Femur (tissue), 1 donor: ENCODE measurements around the gene RBM4.
A peak's percentile ranks its signal among the peaks of the same experiment; 100 is the strongest.
"Not testable (repeated sequence)": the region's sequence is repeated elsewhere in the genome, so short reads cannot be mapped to it uniquely, and the experiment has no call there.

ENCODE experiments used
- DNase-seq: peaks from one replicate; pipeline ENCODE4 v3.0.0-alpha.2; 2017

The RBM4 gene

DNA sequence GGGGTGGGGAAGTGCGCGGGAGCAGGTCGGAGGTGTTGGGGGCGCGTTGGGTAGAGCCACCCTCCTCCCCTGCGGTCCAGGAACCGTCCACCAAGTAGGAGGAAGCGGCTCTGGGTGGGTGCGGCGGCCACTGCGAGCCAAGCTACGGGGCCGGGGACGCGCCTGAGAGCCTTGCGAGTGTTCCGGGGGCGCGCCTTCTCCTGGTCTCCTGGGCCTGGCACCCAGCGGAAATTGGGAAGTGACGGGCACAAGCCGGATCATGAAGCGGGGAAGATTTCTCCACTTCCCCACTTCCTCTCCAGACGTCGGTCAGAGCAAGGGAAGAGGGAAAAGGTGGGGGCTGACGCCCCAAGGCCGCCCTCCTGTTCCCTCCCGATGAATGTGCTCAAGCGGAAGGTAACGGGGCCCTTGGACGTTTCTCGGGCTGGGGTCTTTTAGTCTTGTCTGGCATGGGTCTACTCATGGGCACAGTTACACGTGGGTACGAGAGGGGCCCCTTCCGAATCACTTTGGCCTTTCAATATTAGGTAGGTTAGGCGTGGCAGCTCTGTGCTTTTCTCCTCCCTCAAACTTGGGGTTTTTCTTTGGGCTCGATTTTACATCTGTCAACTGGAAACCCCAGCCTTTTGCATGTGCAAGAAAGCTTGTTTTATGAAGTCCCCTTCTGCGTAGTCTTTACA, 21.2 kb upstream of the RBM4 start:
- DNase-seq = no peak

DNA sequence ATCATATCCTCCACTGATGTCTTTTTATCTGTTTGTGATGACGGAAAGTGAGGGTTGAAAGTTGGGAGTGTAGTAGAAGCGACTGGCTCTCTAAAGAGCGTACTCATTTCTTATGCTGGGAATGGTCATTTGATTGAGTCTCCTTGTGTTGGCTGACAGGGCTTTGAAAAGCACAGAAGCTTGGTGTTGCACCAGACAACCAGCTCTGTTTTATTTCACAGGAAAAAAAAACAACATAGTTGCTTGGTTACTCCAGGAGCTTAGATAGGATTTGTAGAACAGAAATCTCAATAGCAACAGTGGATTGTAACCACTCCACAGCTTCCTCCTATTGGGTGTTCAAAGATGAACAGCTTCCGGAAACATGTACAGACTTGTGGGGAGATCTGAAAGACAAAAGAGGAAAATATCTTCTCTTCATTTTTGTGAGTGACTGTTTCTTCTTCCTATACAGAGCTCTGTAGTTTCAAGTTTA, 19.4 kb upstream of the RBM4 start:
- DNase-seq = no peak

DNA sequence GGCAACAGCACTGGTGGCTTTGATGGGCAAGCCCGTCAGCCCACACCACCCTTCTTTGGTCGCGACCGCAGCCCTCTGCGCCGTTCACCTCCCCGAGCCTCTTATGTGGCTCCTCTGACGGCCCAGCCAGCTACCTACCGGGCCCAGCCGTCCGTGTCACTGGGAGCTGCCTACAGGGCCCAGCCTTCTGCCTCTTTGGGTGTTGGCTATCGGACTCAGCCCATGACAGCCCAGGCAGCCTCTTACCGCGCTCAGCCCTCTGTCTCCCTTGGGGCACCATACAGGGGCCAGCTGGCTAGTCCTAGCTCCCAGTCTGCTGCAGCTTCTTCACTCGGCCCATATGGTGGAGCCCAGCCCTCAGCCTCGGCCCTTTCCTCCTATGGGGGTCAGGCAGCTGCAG, 14.1 kb upstream of the RBM4 start:
- DNase-seq = no peak

DNA sequence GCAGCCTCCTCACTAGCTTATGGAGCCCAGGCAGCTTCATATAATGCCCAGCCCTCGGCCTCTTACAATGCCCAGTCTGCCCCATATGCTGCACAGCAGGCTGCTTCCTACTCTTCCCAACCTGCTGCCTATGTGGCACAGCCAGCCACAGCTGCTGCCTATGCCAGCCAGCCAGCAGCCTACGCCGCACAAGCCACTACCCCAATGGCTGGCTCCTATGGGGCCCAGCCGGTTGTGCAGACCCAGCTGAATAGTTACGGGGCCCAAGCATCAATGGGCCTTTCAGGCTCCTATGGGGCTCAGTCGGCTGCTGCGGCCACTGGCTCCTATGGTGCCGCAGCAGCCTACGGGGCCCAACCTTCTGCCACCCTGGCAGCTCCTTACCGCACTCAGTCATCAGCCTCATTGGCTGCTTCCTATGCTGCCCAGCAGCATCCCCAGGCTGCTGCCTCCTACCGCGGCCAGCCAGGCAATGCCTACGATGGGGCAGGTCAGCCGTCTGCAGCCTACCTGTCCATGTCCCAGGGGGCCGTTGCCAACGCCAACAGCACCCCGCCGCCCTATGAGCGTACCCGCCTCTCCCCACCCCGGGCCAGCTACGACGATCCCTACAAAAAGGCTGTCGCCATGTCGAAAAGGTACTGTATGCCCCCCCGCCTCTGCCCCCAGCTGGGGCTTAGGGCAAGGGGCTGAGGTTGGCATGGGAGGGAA, 13.3 kb upstream of the RBM4 start:
- no peak for DNase-seq

DNA sequence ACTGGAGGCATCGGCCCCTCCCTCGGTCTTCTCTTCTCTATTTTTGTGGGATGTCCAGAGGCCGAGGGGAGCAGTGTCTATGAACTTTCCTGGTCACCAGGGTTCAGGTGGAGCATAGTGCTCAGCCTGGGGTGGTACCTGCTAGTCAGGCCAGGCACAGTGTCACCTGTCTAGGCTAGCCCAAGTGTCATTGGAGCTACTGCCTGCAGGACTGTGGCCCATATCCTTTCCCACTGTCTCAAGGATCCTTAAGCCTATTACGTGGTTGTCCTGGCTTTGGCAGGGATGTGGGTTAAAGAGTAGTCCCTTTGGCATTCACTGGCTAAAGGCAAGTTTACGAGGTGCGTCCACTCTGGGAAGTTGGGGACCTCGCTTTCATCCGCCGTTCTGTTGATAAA, 12.8 kb upstream of the RBM4 start:
- no peak for DNase-seq

DNA sequence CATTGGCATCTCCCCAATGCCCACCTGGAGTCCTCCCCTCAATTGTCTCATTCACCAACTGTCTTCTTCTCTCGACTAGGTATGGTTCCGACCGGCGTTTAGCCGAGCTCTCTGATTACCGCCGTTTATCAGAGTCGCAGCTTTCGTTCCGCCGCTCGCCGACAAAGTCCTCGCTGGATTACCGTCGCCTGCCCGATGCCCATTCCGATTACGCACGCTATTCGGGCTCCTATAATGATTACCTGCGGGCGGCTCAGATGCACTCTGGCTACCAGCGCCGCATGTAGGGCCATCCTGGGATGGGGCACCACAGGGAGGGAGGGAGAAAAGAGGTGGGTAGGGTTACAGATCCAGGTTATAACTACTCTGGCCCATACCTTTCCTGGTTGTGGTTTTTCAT, 12.1 kb upstream of the RBM4 start:
- no peak for DNase-seq

DNA sequence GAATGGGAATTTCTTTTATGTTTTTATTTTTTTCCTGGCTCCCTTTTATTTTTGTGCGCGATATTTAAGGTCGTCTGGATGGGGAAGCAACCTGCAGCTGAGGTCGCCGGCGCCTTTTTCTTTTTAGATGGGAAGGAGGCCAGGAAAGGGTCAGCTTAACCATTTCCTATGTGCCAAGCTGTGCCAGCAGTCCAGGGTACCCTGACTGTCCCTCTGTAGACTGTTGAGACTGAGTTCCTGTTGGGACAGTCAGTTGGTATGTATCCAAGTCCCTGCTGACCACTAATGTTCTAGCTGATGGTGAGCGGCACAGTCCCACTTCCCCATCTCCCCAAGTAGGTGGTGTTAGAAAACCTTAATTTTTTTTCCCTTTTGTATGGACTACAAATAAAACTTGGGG, 11.6 kb upstream of the RBM4 start:
- DNase-seq = no peak

DNA sequence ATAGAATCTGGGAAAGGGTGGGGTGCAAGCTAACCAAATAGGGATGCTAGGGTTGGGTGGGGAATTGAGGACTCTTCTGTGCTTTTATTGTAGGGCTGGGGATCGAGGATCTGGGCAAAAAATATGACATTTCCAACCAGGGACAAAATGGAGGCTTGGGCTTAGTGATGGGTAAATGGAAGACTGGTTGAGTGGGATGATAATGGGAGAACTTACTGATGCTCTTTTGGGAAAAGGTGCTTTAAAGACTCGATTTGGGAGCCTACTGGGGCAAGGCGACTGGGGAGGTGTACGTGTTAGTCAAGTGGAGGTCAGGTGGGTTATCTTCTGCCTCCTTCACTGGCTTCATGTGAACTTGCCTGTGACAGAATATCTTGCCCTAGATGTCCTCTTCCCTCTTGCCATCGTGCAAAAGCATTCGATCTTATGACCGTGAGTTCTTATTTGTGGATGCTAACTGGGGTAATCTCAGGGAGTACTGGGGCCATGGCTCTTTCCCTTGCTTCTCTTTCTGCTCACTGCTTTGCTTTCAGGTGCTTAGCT, 10.4 kb upstream of the RBM4 start:
- DNase-seq = no peak

DNA sequence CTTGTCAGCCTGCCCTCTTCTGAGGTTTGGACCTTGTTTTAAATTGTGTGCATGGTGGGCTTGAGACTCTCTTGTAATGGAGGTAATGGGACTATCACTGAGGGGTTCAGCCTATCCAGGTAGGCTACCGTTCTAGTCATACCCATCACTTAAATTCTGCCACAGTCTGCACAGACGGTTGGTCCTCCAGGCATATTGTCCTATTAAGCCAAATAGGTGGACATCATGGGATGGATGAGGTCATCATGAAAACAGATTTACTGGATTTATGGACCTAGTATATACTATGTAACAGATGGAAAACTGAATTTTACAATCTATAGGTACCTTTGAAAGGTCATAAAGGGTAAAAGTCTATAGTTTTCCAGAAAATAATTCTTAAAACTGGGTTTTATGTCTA, 9.1 kb upstream of the RBM4 start:
- no peak for DNase-seq

DNA sequence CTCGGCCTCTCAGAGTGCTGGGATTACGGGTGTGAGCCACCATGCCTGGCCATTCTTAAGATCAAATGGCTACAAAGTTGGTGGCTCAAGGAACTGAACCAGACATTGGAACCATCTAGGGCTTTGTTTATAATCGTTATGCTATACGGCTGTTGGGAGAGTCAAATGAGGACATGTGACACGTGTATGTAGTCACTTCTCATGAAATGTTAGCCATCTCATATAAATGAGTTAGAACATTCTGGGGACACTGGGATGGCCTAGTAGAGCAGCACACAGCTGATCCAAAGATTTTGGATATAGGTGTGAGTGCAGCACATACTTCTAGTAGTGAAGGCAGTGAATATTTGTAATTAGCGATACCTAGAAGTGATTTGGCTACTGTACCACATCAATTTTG, 6.6 kb upstream of the RBM4 start:
- DNase-seq = no peak

DNA sequence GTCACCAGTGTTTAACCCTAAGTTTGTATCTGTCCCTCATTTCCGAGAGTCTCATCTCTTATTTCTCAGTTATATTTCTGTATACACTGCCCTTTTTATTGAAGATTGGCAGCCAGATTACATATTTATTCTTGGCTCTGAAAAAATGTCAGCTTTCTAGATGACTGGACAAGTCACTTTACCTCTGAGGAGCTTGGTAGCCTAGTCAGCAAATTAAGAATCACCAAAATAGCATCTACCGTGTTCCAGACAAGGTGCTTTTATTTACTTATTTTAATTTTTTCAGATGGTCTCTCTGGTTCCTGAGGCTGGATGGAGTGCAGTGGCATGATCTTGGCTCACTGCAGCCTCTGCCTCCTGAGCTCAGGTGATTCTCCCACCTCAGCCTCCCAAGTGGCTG, 5.6 kb upstream of the RBM4 start:
- DNase-seq = no peak

DNA sequence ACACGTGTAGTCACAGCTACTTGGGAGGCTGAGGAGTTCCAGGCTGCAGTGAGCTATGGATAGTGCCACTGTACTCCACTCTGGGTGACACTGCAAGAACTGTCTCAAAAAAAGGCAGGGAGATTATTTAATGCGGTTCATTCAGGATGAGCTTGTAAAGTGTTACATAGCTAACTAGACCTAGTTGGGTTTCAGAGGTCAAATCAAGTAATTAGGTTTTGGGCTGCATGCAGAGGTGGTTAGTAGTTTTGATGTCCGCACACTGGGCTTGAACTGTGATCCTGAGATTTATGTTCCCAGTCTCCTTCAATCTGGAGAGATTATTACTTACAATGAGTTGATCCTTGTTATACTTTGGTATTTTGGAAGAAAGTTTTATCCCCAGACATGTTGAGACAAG, 2.1 kb upstream of the RBM4 start:
- DNase-seq = no peak

DNA sequence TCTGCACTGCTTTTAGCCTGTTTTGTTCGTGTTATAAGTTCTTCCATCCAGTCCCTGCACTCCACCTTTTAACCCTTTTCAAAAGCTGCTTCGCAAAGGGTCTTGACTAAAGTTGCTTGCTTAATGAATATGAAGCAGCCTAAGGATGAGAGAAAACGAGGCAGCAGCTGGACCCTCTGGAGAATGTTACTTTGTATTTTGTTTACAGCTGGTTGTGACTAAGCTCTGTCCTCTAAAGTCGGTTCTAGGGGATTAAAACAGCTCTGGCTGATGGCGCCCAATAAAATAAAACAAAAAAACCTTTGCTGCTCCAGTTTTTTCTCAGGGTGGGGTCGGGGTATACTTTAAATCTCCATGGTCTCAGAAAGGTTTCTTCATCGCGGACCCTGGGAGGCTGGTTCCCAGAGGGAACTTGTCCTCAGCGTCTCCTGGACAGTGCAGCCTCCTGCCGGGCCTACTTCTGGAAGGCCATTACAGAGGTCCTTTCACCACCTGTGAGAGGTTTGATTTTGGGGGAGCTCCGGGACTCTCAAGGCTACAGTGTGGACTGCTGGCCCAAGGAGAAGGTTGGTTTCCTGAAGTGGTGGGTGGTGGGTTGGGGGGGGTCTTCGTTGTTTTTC, 836 bp upstream of the RBM4 start:
- DNase-seq = no peak

DNA sequence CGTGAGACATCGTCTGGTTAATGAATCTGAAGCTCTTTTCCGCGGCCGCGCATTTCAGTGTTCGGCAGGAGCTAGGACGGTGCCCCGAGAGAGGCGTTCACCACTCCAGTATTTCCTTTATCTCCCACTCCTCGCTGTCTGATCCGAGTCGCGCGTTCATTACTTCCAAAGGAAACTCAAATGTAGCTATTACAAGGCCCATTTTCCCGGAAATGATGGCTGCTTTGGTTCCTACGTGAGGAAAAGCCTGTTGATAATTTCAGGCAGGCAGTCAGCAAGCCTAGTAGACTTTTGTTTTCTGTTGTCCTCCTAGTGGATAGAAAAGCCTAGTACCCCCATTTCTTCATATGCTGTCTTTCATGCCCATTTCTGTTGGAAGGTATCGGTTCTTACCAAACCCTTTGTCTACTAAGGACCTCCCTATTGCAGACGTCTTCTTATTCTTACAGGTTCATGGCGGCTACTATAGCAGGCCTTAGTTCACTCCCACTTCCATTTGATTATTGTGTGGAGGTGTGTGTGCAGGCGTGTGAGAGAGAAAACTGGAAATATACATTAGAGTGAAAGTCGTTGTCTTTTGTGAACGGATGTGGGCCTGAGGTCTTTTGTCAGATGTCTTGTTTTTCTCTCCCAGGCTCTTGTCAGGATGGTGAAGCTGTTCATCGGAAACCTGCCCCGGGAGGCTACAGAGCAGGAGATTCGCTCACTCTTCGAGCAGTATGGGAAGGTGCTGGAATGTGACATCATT, 737 bp downstream of the RBM4 start:
- peak; percentile 51 for DNase-seq

DNA sequence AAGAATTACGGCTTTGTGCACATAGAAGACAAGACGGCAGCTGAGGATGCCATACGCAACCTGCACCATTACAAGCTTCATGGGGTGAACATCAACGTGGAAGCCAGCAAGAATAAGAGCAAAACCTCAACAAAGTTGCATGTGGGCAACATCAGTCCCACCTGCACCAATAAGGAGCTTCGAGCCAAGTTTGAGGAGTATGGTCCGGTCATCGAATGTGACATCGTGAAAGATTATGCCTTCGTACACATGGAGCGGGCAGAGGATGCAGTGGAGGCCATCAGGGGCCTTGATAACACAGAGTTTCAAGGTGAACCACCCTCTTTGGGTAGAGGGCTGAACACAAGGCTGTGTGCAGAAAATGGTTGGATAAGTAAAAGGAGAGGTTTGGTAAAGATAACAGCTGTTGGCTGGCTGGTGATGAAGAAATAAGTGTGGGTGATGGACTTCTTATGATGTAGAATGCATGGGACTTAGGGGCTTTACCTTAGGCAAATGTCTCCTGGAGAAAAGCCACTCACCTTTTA, 1.4 kb downstream of the RBM4 start:
- DNase-seq = not testable (repeated sequence)

DNA sequence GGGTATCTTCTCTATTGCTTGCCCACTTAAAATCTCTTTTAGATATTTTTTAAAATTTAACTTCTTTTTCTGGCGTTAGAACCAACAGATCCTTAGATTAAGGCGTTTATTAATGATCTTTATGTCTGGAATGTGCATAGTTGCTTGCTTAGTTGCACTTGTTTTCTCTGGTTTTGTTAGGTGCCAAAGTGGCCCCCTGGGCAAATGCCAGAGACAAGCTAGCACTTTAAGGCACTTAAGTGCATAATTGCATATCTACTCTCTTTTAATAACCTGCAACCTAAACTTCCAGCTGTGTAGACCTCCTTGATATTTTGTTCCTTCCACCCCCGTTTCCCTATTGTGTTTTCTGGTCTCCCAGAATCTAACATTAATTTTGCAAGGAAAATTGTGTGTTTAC, 3.3 kb downstream of the RBM4 start:
- DNase-seq = no peak

DNA sequence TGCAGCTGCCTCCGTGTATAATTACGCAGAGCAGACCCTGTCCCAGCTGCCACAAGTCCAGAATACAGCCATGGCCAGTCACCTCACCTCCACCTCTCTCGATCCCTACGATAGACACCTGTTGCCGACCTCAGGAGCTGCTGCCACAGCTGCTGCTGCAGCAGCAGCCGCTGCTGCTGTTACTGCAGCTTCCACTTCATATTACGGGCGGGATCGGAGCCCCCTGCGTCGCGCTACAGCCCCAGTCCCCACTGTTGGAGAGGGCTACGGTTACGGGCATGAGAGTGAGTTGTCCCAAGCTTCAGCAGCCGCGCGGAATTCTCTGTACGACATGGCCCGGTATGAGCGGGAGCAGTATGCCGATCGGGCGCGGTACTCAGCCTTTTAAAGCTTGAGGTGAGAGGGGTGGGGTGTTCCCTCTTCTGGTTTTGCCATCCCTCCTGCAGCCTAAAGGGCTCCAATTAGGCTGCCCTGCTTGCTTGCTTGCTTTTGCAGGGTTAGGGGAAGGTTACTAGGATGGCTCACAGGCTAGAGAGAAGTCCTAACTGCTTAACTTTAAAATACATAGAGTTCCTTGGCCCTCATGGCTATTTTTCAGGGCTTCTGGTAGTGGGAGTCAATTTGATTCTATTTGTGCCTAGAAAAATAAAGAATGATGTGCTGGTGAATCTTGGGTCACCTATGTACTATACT, 5.4 kb downstream of the RBM4 start:
- no peak for DNase-seq

DNA sequence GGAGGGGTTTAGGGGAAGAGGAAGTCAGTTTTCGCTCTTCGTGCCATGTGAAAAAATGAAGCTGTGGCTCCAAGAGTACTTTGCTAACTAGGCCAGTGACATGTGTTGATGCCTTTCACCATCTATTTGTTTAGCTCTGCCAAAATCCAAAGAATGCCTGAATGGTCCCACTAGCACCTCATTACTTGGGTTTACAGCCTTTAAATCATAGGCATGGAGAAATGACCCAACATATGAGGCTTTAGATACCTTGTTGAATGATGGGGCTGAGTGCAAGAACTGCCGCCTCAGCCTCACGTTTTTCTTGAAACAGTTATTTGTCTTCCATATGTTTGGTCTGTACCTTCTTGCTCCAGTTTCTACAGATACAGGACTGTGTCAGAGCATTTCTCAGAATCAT, 8.3 kb downstream of the RBM4 start:
- DNase-seq = no peak

DNA sequence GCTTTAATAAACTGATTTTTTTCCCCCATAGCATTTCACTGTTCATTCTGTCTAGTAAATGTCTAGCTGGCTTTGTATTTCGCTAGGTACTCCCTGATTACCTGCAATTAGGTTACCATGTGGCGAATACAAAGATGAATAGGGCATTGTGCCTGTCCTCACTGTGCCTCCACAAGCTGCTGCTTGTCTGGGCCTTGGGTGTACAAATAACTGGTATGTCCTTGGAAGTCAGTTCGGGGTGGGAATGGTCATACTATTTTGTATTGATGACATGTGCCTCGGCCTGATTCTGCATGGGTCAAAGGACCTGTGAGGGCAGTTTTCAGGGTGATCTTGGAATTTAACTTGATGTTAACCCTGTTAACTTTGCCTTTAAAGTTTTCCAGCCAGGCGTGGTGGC, 11.4 kb downstream of the RBM4 start:
- DNase-seq = no peak

DNA sequence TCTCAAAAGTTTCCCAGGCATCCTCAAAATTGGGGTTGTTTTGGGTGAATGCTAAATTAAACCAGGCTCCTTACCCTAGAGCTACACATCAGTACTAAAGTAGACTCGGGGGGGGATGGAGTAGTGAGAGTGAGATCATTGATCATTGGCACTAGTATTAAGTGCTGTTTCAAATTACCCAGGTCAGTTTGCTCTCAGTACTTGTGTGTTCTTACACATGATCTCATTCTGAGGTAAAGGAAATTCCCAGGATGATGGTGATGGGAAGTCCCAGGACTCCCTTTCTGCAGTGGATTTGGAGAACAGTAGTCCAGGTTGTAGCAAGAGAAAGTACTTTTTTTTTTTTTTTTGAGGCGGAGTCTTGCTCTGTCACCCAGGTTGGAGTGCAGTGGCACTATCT, 12.5 kb downstream of the RBM4 start:
- no peak for DNase-seq

DNA sequence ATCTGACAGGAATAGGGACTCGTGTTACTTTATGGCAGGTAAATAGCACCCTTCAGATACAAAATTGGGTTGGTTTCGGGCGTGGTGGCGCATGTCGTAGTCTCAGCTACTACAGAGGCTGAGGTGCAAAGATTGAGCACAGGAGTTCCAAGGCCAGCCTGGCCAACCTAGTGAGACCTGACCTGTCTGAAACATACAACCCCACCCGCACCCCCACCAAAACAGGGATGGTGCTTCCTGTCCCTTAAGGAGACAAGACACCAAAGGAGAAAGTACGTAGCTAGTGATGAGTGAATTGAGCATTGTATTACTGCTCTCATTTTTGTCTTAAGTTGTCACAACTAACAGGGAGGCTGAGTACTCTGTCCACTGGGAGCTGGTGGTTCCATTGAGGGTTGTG, 14.1 kb downstream of the RBM4 start:
- DNase-seq = no peak

DNA sequence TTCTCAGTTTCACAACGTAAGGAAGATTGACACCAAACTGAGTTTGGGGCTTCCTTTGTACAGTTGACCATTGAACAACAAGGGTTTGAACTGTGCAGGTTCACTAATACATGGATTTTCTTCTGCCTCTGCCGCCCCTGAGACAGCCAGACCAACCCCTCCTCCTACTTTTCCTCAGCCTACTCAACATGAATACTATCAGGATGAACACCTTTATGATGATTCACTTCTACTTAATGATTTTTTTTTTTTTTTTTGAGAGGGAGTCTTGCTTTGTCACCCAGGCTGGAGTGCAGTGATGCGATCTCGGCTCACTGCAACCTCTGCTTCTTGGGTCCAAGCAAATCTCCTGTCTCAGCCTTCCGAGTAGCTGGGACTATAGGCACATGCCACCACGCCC, 14.6 kb downstream of the RBM4 start:
- DNase-seq = no peak

DNA sequence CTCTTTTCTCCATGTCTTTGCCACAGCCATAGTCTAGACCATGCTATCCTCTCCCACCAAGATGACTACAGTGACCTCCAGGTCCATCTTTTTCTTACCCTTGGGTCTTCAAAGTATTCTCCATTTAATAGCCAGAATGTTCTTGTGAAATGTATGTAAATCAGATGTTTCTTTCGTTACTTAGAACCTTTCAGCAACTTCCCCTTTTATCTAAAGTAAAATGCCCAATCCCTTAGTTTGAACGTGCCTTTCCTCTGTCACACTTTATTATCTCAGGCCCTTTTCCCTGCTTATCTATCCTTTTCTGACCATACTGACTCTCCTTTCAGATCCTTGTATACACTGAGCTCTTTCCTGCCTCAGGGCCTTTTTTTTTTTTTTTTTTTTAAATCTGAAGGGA, 21.3 kb downstream of the RBM4 start:
- DNase-seq = no peak
